ENCODE data around the gene PRRC1. TPM values are rescaled to one million over a fixed set of nuclear protein-coding genes. Genes with fewer than 3 reads are reported as not detected.

PRRC1 gene
- total and polyA plus RNA-seq, 12 donors: 13.3 to 30.6 (median 22.7) TPM

GRCh38 chr5:127508644-127509373 is 8.6 kb upstream of the PRRC1 start:
- Histone ChIP-seq H3K4me3 (no peak overlapping the region), H3K4me1 (peaks cover 0 to 4% (median 0%) of the 10 kb centered on the region in 9 donors), H3K27me3 (peaks cover 0 to 7% (median 0%) of the 10 kb centered on the region in 7 donors), H3K36me3 (no peaks in the 10 kb centered on the region), H3K27ac (no peak overlapping the region), H3K9me3 (peaks cover 0 to 6% (median 0%) of the 10 kb centered on the region in 11 donors)
- intact Hi-C loops (cut with DNase I): no loop called here
- DNase-seq (no peak), ATAC-seq (no peak)
- no peak for TF ChIP-seq CTCF (IDR thresholded peaks at IDR 0.05)
- 66 to 79% methylated on average over 2 of the region's 2 CpGs for WGBS, 2 donors

- no peak overlapping the region for H3K4me3 ChIP-seq
- H3K27me3 ChIP-seq: peaks cover 0 to 7% (median 0%) of the 10 kb centered on the region in 7 donors
- intact Hi-C loops (cut with DNase I): no loop called here
- peaks cover 0 to 9% (median 6%) of the 10 kb centered on the region in 9 donors for H3K4me1 ChIP-seq
- no peak overlapping the region for H3K27ac ChIP-seq
- H3K36me3 ChIP-seq: no peaks in the 10 kb centered on the region
- DNase-seq (no peak), ATAC-seq (no peak)
- H3K9me3 ChIP-seq: no peaks in the 10 kb centered on the region
- 13 to 21% methylated on average over 3 of the region's 3 CpGs for WGBS, 2 donors
- TF ChIP-seq CTCF (IDR thresholded peaks at IDR 0.05): no peak
Measured at GRCh38 chr5:127513408-127513970, 4.0 kb upstream of the PRRC1 start.

- intact Hi-C loops (cut with DNase I): no loop called here
- 94 to 97% methylated on average over 1 of the region's 1 CpG for WGBS, 2 donors
- ATAC-seq: no peak
Measured at GRCh38 chr5:127514816-127515215, 2.6 kb upstream of the PRRC1 start.

More at GRCh38 chr5:127514816-127515215, 2.6 kb upstream of the PRRC1 start:
- TF ChIP-seq CTCF (IDR thresholded peaks at IDR 0.05): no peak
- Histone ChIP-seq H3K36me3 (no peaks in the 10 kb centered on the region), H3K27ac (no peak overlapping the region), H3K27me3 (peaks cover 0 to 5% (median 0%) of the 10 kb centered on the region in 7 donors), H3K4me3 (no peak overlapping the region), H3K9me3 (no peaks in the 10 kb centered on the region), H3K4me1 (peaks cover 0 to 22% (median 18%) of the 10 kb centered on the region in 9 donors)
- no peak for DNase-seq

Data from heart right ventricle (tissue), 16 donors.